Heart left ventricle (tissue), 16 donors: Measurements from ENCODE around the gene CCDC93. TPM values are rescaled to one million over a fixed set of nuclear protein-coding genes. Genes with fewer than 3 reads are reported as not detected.

Source experiments
- ATAC-seq, 4 donors: fragments of 200-7000 bp; cut with Tn5 transposase; one replicate each; pipeline ENCODE4 v1.9.1; 2020 to 2022; ENCODE audit warnings: moderate library complexity in 4 of 4, mild to moderate bottlenecking in 3 of 4, moderate number of reproducible peaks in 1 of 4
- DNase-seq, 5 donors: peaks; one replicate each; pipeline ENCODE4 v3.0.0-alpha.2; 2020
- H3K27ac ChIP-seq, 12 donors: fragments of 200-600 bp; sonication (generic) in 4 of 12; one replicate each; pipeline versions ENCODE4 v1.5.0 to v1.8.0; 2016 to 2022; ENCODE audit warnings: mild to moderate bottlenecking in 2 of 12
- H3K27me3 ChIP-seq, 9 donors: fragments of 200-600 bp; sonication (generic) in 2 of 9; one replicate each; pipeline versions ENCODE4 v1.5.1 to v1.8.0; 2016 to 2022; ENCODE audit warnings: mild to moderate bottlenecking in 3 of 9
- H3K36me3 ChIP-seq, 9 donors: fragments of 200-600 bp; sonication (generic) in 2 of 9; one replicate each; pipeline versions ENCODE4 v1.5.0 to v1.8.0; 2018 to 2022; ENCODE audit warnings: mild to moderate bottlenecking in 2 of 9
- H3K4me1 ChIP-seq, 12 donors: fragments of 200-600 bp; sonication (generic) in 4 of 12; one replicate each; pipeline versions ENCODE4 v1.5.0 to v1.8.0; 2016 to 2022; ENCODE audit warnings: mild to moderate bottlenecking in 3 of 12
- H3K4me3 ChIP-seq, 12 donors: fragments of 200-600 bp; sonication (generic) in 4 of 12; one replicate each; pipeline versions ENCODE4 v1.5.0 to v1.8.0; 2017 to 2022; ENCODE audit warnings: mild to moderate bottlenecking in 9 of 12, moderate library complexity in 4 of 12
- H3K9me3 ChIP-seq, 12 donors: fragments of 200-600 bp; sonication (generic) in 4 of 12; one replicate each; pipeline versions ENCODE4 v1.5.0 to v1.8.0; 2016 to 2022; ENCODE audit warnings: mild to moderate bottlenecking in 1 of 12
- POLR2A ChIP-seq, 2 donors: fragments of 450-650 bp; IDR thresholded peaks; one replicate each; pipeline ENCODE4 v1.6.1; 2017; ENCODE audit warnings: antibody characterized with exemption in 2 of 2, mild to moderate bottlenecking in 2 of 2, moderate library complexity in 2 of 2
- WGBS, 4 donors: extraction: QIAGEN DNeasy Blood & Tissue Kit in 2 of 4; methylation state at CpG; one replicate each; pipeline versions ENCODE4 v1.1.5 to v1.1.7; 2013 to 2018; 5-methylcytosine and 5-hydroxymethylcytosine counted together
- intact Hi-C, 10 donors: fragments of 100-400 bp; cut with DNase I; formaldehyde crosslinking; loops; one replicate each; pipeline versions ENCODE4 v1.11.1 to v1.14.2; 2022
- polyA plus RNA-seq, 2 donors: library from polyadenylated mRNA; stranded (reverse); fragments of 200-250 nt; gene quantifications; one replicate each; pipeline ENCODE4 v1.2.3, GENCODE V29; 2013
- total RNA-seq, 9 donors: library from RNA; depleted of rRNA in 2 of 9; stranded (reverse); fragments of >200 nt in 2 of 9; fragmentation: NEBNext Ultra II Directional in 3 of 9; extraction: Animal tissue kit (Norgen Biotek cat#: 25700) in 3 of 9; gene quantifications; one replicate each; pipeline versions ENCODE4 v1.1.0 to v1.2.4, GENCODE V29; 2016 to 2023
- TF ChIP-seq, protein P1 (sequence below), 12 donors: fragments of 200-600 bp; sonication (generic) in 4 of 12; IDR thresholded peaks; one replicate each; pipeline versions ENCODE4 v1.5.0 to v1.8.0; 2018 to 2022; ENCODE audit warnings: antibody characterized with exemption in 12 of 12, mild to moderate bottlenecking in 5 of 12
- donor health status: ischemic (EF 13 %, LVEDD 7.1; RV severe dilation, severe dysfunction).
- donor health status: healthy with polysubstance abuse.
- donor health status: DM: no; HTN: yes; CAD: no.
- donor health status: DM: no; HTN: no; CAD: no.
- donor health status: ischemic (EF 25% LVEDD 6.9; RV normal size, moderate dysfunction).
- donor health status: ischemic (EF 25% LVEDD 5.7; RV mildly dilated, moderate dysfunction).
- donor health status: healthy.
- donor health status: DM: yes; HTN: yes; CAD: no.
- donor health status: ischemic (EF 35%, LVEDD 5.7; RV mildly dilated, moderate dysfunction).
- donor health status: nonischemic (EF 11% LVEDD 7.7; RV severe dilation, severe dysfunction).
- donor health status: DM: yes; HTN: yes; CAD: no.
- donor health status: PGD.
- donor health status: ischemic (EF 29% LVEDD 5.4; RV normal size, mild dysfunction).
- donor health status: nonischemic (EF 23%, LVEDD 6.1; RV moderate dilation, normal function).

Gene CCDC93
- total and polyA plus RNA-seq, 11 donors, result 11.0 to 47.6 (median 31.8) TPM

- Histone ChIP-seq H3K27me3 (peaks cover 0 to 57% (median 10%) of the 10 kb centered on the region in 9 donors), H3K36me3 (no peaks in the 10 kb centered on the region), H3K4me1 (peaks cover 0 to 6% (median 0%) of the 10 kb centered on the region in 12 donors), H3K27ac (no peak overlapping the region), H3K4me3 (no peak overlapping the region), H3K9me3 (no peaks in the 10 kb centered on the region)
- DNase-seq (no peak), ATAC-seq (no peak)
- TF ChIP-seq POLR2A (IDR thresholded peaks at IDR 0.05), result no peak
- intact Hi-C loops, result loop anchor here in 9 of 10 donors (5.0 to 10.0 kb wide), 7 partner anchors 135 to 813 kb away; no protein-coding TSS in a partner anchor
These were observed 35.9 kb upstream of the CCDC93 start for GRCh38 chr2:118049816-118050140.

- no peak overlapping the region for H3K27ac ChIP-seq
- H3K4me1 ChIP-seq, result peaks cover 0 to 6% (median 0%) of the 10 kb centered on the region in 12 donors
- intact Hi-C loops, result loop anchor here in 9 of 10 donors (5.0 to 10.0 kb wide), 6 partner anchors 156 to 813 kb away; no protein-coding TSS in a partner anchor
- WGBS, 4 donors, result 61 to 71% (median 68%) methylated on average over 3 of the region's 3 CpGs
- H3K27me3 ChIP-seq, result peaks cover 0 to 57% (median 10%) of the 10 kb centered on the region in 9 donors
- H3K9me3 ChIP-seq, result no peaks in the 10 kb centered on the region
- H3K4me3 ChIP-seq, result no peak overlapping the region
- DNase-seq, result no peak
- H3K36me3 ChIP-seq, result no peaks in the 10 kb centered on the region
- TF ChIP-seq, protein P1, sequence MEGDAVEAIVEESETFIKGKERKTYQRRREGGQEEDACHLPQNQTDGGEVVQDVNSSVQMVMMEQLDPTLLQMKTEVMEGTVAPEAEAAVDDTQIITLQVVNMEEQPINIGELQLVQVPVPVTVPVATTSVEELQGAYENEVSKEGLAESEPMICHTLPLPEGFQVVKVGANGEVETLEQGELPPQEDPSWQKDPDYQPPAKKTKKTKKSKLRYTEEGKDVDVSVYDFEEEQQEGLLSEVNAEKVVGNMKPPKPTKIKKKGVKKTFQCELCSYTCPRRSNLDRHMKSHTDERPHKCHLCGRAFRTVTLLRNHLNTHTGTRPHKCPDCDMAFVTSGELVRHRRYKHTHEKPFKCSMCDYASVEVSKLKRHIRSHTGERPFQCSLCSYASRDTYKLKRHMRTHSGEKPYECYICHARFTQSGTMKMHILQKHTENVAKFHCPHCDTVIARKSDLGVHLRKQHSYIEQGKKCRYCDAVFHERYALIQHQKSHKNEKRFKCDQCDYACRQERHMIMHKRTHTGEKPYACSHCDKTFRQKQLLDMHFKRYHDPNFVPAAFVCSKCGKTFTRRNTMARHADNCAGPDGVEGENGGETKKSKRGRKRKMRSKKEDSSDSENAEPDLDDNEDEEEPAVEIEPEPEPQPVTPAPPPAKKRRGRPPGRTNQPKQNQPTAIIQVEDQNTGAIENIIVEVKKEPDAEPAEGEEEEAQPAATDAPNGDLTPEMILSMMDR (IDR thresholded peaks at IDR 0.05), result no peak
- no peak for TF ChIP-seq POLR2A (IDR thresholded peaks at IDR 0.05)
- ATAC-seq, result no peak
These were observed 35.4 kb upstream of the CCDC93 start for GRCh38 chr2:118049140-118049815.

- intact Hi-C loops, result loop anchor here in 9 of 10 donors (5.0 to 10.0 kb wide), 6 partner anchors 156 to 814 kb away; no protein-coding TSS in a partner anchor
- Histone ChIP-seq H3K27me3 (peaks cover 0 to 57% (median 13%) of the 10 kb centered on the region in 9 donors), H3K4me1 (peaks cover 0 to 6% (median 0%) of the 10 kb centered on the region in 12 donors), H3K9me3 (no peaks in the 10 kb centered on the region), H3K4me3 (no peak overlapping the region), H3K27ac (no peak overlapping the region), H3K36me3 (no peaks in the 10 kb centered on the region)
- WGBS, 4 donors, result 63 to 78% (median 73%) methylated on average over 3 of the region's 3 CpGs
- ATAC-seq (no peak), DNase-seq (no peak)
- TF ChIP-seq POLR2A (IDR thresholded peaks at IDR 0.05), result no peak
- TF ChIP-seq, protein P1 (IDR thresholded peaks at IDR 0.05), result no peak
These were observed 34.5 kb upstream of the CCDC93 start for GRCh38 chr2:118048401-118048800.

DNA sequence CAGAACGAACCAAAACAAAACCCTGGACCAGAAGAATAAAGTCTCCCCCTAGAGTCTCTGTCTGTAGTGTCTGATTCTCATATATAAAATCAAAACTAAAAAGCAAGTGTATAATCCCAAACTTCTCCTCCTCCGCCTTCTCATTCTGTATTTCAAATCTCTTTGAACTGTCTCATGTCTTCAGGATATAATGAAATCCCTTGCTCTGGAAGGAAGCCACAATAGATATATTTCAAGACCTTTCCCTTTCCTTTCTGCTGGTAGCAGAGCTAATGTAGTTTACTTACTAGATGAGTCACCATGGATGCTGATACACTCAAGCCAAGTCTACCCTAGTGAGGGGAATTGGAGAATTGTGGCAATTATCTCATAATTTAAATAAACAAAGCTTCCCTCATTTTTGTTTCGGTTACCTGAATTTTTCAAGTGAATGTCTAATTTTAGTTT lies 33.5 kb upstream of the CCDC93 start:
- H3K36me3 ChIP-seq, result no peaks in the 10 kb centered on the region
- H3K9me3 ChIP-seq, result no peaks in the 10 kb centered on the region
- peaks cover 0 to 6% (median 0%) of the 10 kb centered on the region in 12 donors for H3K4me1 ChIP-seq
- H3K4me3 ChIP-seq, result peak overlapping the region in 1 of 12 donors; percentile 0
- ATAC-seq (no peak), DNase-seq (no peak)
- WGBS, 4 donors, result 48 to 60% (median 53%) methylated on average over 3 of the region's 3 CpGs
- no peak overlapping the region for H3K27ac ChIP-seq
- H3K27me3 ChIP-seq, result peaks cover 0 to 62% (median 13%) of the 10 kb centered on the region in 9 donors
- intact Hi-C loops, result loop anchor here (2.0 to 10.0 kb wide), 8 partner anchors 157 to 817 kb away; no protein-coding TSS in a partner anchor
- TF ChIP-seq POLR2A (IDR thresholded peaks at IDR 0.05), result no peak

GRCh38 chr2:118046634-118047210 lies 32.9 kb upstream of the CCDC93 start:
- Histone ChIP-seq H3K36me3 (no peaks in the 10 kb centered on the region), H3K27ac (no peak overlapping the region), H3K27me3 (peaks cover 0 to 63% (median 13%) of the 10 kb centered on the region in 9 donors), H3K4me3 (peak overlapping the region in 1 of 12 donors; percentile 0), H3K4me1 (peaks cover 0 to 6% (median 0%) of the 10 kb centered on the region in 12 donors), H3K9me3 (no peaks in the 10 kb centered on the region)
- DNase-seq (no peak), ATAC-seq (peak in 1 of 4 donors; percentile 43)
- TF ChIP-seq, protein P1 (IDR thresholded peaks at IDR 0.05), result peak; percentile 24 to 73 (median 54)
- no peak for TF ChIP-seq POLR2A (IDR thresholded peaks at IDR 0.05)
- WGBS, 4 donors, result 9 to 11% (median 10%) methylated on average over 4 of the region's 4 CpGs
- intact Hi-C loops, result loop anchor here (2.0 to 10.0 kb wide), 8 partner anchors 158 to 818 kb away; no protein-coding TSS in a partner anchor
